OCI-LY1 (cell line): Measurements from ENCODE around the gene NOS3.

Source experiments
- H2AFZ ChIP-seq: fragments of 200-600 bp; sonication (generic), shearing (Covaris generic); 2 replicates; pipeline ENCODE4 v1.6.0; 2014; ENCODE audit warnings: antibody characterized with exemption, mild to moderate bottlenecking, low read length
- H3F3A ChIP-seq: fragments of 200-600 bp; sonication (generic), shearing (Covaris generic); 2 replicates; pipeline ENCODE4 v1.6.0; 2014; ENCODE audit warnings: mild to moderate bottlenecking, antibody characterized with exemption, low read length, moderate library complexity; ENCODE audit not compliant: insufficient read depth
- H3K27ac ChIP-seq: fragments of 200-600 bp; sonication (generic); 2 replicates; pipeline ENCODE4 v1.5.1; 2014; ENCODE audit warnings: low read length, mixed run types, mild to moderate bottlenecking, low read depth; ENCODE audit not compliant: poor library complexity, severe bottlenecking
- H3K27me3 ChIP-seq: fragments of 200-600 bp; sonication (generic); 2 replicates; pipeline ENCODE4 v1.6.0; 2014; ENCODE audit warnings: antibody characterized with exemption, mild to moderate bottlenecking, low read length, moderate library complexity; ENCODE audit not compliant: insufficient read depth
- H3K36me3 ChIP-seq: fragments of 200-600 bp; sonication (generic); 2 replicates; pipeline ENCODE4 v1.6.1; 2014; ENCODE audit warnings: mild to moderate bottlenecking, antibody characterized with exemption, low read length, moderate library complexity, mixed read lengths; ENCODE audit not compliant: insufficient read depth
- H3K4me1 ChIP-seq: fragments of 200-600 bp; sonication (generic); 2 replicates; pipeline ENCODE4 v1.5.1; 2014; ENCODE audit warnings: mild to moderate bottlenecking, low read length, moderate library complexity; ENCODE audit not compliant: insufficient read depth, severe bottlenecking
- H3K4me2 ChIP-seq: fragments of 200-600 bp; sonication (generic), shearing (Covaris generic); 2 replicates; pipeline ENCODE4 v1.6.1; 2014; ENCODE audit warnings: low read length
- H3K4me3 ChIP-seq: fragments of 200-600 bp; sonication (generic); 2 replicates; pipeline ENCODE4 v1.5.1; 2014; ENCODE audit warnings: low read length, low read depth, mild to moderate bottlenecking, mixed read lengths; ENCODE audit not compliant: poor library complexity, severe bottlenecking
- H3K79me2 ChIP-seq: fragments of 200-600 bp; shearing (Covaris generic); 2 replicates; pipeline ENCODE4 v1.6.1; 2016; ENCODE audit warnings: mixed run types, low read length, mixed read lengths; ENCODE audit not compliant: insufficient read depth
- H3K9ac ChIP-seq: fragments of 200-600 bp; sonication (generic), shearing (Covaris generic); 2 replicates; pipeline ENCODE4 v1.6.1; 2014; ENCODE audit warnings: mild to moderate bottlenecking, low read length, mixed read lengths
- H3K9me2 ChIP-seq: fragments of 200-600 bp; sonication (generic), shearing (Covaris generic); 2 replicates; pipeline ENCODE4 v1.6.1; 2014; ENCODE audit warnings: low read depth, mild to moderate bottlenecking, low read length, mixed read lengths
- H3K9me3 ChIP-seq: fragments of 200-600 bp; shearing (Covaris generic); 2 replicates; pipeline ENCODE4 v1.6.1; 2014; ENCODE audit warnings: low read length, mixed read lengths
- H4K20me1 ChIP-seq: fragments of 200-600 bp; sonication (generic), shearing (Covaris generic); 2 replicates; pipeline ENCODE4 v1.6.0; 2016; ENCODE audit warnings: mild to moderate bottlenecking, low read length; ENCODE audit not compliant: insufficient read depth
- EZH2 ChIP-seq: fragments of 200-600 bp; sonication (generic), shearing (Covaris generic); IDR thresholded peaks from 2 replicates; pipeline ENCODE4 v1.8.0; 2017; ENCODE audit warnings: borderline replicate concordance, mixed run types, mild to moderate bottlenecking, antibody characterized with exemption, low read length, moderate library complexity, mixed read lengths
- TF ChIP-seq, protein P1 (sequence below): fragments of 200-600 bp; sonication (generic), shearing (Covaris generic); IDR thresholded peaks from 2 replicates; pipeline ENCODE4 v1.5.1; 2017; ENCODE audit warnings: mild to moderate bottlenecking, antibody characterized with exemption, low read length, moderate library complexity, mixed read lengths

Gene NOS3

DNA sequence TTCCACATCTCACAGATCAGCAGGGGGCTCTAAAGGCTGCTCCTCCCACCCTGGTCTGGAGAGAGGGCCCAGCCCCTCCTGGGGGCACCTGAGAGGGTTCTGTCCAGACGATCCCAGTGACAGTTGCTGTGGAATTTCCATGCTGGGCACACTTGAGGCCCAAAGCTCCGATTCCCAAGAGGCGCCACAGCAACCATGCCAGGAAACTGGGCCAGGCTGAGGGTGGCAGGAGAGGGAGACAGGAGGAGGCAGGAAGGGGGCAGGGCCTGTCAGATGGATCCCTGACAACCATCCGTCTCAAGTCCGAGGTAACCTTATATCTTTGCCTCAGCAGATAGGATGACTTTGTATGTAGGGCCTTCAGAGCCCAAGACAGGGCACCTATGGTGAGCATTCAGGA is 4.3 kb upstream of the NOS3 start:
- Histone ChIP-seq H3F3A (no peaks in the 10 kb centered on the region), H4K20me1 (no peaks in the 10 kb centered on the region), H3K27ac (no peak overlapping the region), H3K27me3 (peaks cover 32% of the 10 kb centered on the region; the same call in 1 of the 2 replicates), H3K9me2 (no peaks in the 10 kb centered on the region), H3K9ac (no peak overlapping the region), H2AFZ (no peak overlapping the region), H3K4me1 (no peaks in the 10 kb centered on the region), H3K36me3 (no peaks in the 10 kb centered on the region; the same call in 1 of the 2 replicates), H3K4me2 (no peak overlapping the region), H3K4me3 (no peak overlapping the region), H3K9me3 (peaks cover 4% of the 10 kb centered on the region; the same call in 1 of the 2 replicates), H3K79me2 (no peaks in the 10 kb centered on the region)
- TF ChIP-seq, protein P1, sequence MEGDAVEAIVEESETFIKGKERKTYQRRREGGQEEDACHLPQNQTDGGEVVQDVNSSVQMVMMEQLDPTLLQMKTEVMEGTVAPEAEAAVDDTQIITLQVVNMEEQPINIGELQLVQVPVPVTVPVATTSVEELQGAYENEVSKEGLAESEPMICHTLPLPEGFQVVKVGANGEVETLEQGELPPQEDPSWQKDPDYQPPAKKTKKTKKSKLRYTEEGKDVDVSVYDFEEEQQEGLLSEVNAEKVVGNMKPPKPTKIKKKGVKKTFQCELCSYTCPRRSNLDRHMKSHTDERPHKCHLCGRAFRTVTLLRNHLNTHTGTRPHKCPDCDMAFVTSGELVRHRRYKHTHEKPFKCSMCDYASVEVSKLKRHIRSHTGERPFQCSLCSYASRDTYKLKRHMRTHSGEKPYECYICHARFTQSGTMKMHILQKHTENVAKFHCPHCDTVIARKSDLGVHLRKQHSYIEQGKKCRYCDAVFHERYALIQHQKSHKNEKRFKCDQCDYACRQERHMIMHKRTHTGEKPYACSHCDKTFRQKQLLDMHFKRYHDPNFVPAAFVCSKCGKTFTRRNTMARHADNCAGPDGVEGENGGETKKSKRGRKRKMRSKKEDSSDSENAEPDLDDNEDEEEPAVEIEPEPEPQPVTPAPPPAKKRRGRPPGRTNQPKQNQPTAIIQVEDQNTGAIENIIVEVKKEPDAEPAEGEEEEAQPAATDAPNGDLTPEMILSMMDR = no peak
- TF ChIP-seq EZH2 = no peak

DNA sequence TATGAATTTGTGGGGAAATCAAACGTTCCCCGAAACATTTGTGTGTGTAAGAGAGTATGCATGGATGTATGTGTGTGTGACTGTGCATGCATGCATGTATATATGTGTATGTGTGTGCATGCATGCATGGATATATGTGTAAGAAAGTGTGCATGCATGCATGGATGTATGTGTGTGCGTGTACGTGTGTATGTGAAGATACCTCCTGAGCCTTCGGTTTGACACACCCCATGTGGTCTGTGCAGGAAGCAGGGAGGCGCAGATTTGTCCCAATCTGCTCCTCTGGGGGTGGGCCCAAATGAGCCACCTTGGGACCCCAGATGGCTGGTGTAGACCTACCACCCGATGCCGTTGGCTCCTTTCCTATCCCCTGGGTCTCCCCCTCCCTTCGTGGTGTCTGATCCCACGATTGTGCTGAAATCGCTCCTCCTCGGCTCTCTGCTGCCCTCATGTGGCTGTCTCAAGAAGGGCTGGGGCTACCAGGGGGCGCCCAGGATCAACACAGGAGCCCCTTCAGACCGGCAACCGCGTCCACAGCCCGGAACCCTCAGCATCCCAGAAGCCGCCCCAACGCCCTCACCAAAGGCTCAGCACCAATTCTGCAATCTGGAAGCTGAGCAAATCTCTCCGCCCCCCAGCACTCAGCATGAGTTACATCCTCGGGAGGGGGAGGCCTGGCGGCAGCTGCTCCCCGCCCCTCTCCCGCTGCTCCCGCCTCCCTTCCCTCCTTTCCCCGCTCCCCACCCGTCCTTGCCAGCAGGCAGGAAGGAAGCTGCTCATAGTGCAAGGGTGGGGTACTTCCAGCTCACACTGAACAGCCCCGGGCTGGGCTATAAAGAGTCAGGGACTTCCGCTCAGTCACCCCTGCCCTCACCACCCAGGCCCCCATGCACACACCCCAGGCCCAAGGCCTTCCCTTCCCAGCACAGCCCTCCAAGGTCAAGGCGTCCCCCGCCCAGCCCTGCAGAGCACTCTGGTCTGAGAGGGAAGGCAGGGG is 2.3 kb upstream of the NOS3 start:
- H3K9me3 ChIP-seq = peaks cover 4% of the 10 kb centered on the region; the same call in 1 of the 2 replicates
- H2AFZ ChIP-seq = no peak overlapping the region
- H4K20me1 ChIP-seq = no peaks in the 10 kb centered on the region
- no peaks in the 10 kb centered on the region for H3K4me1 ChIP-seq
- H3K27me3 ChIP-seq = peaks cover 21% of the 10 kb centered on the region; the same call in 1 of the 2 replicates
- H3F3A ChIP-seq = no peaks in the 10 kb centered on the region
- no peak overlapping the region for H3K27ac ChIP-seq
- no peaks in the 10 kb centered on the region for H3K9me2 ChIP-seq
- H3K9ac ChIP-seq = no peak overlapping the region
- TF ChIP-seq, protein P1 = peak; percentile 98
- TF ChIP-seq EZH2 = no peak
- H3K4me2 ChIP-seq = no peak overlapping the region; the same call in 1 of the 2 replicates
- no peaks in the 10 kb centered on the region for H3K79me2 ChIP-seq
- H3K4me3 ChIP-seq = no peak overlapping the region
- H3K36me3 ChIP-seq = no peaks in the 10 kb centered on the region; the same call in 1 of the 2 replicates

DNA sequence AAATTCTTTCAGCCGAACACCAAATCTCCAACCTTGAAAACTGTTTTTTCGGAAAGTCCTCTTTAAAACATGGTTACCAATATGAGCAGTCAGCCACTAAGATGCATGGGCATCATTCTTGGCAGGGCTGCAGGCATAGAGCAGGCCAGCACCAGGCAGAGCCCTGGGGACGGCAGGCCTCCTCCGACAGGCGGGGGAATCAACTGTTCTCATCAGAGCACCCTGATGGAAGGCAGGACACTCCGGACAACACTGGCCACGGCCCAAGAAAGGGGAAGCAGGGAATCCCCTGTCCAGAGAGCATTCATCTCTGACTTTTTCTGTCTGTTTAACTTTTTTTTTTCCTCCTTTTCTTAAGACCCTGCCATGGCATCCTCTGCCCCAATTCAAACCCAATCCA is 1.4 kb upstream of the NOS3 start:
- no peaks in the 10 kb centered on the region for H3K79me2 ChIP-seq
- no peaks in the 10 kb centered on the region for H3F3A ChIP-seq
- H3K9ac ChIP-seq = no peak overlapping the region
- no peaks in the 10 kb centered on the region for H3K9me2 ChIP-seq
- H3K4me1 ChIP-seq = peaks cover under 1% of the 10 kb centered on the region
- peaks cover 4% of the 10 kb centered on the region; the same call in 1 of the 2 replicates for H3K9me3 ChIP-seq
- H3K4me3 ChIP-seq = no peak overlapping the region
- no peak overlapping the region for H2AFZ ChIP-seq
- H3K27me3 ChIP-seq = peaks cover 21% of the 10 kb centered on the region; the same call in 1 of the 2 replicates
- no peak overlapping the region for H3K4me2 ChIP-seq
- H3K27ac ChIP-seq = no peak overlapping the region
- TF ChIP-seq, protein P1 = no peak
- no peak for TF ChIP-seq EZH2
- no peaks in the 10 kb centered on the region; the same call in 1 of the 2 replicates for H3K36me3 ChIP-seq
- H4K20me1 ChIP-seq = no peaks in the 10 kb centered on the region
